HepG2 (cell line): Measurements from ENCODE around the gene YTHDF1. TPM values are rescaled to one million over a fixed set of nuclear protein-coding genes. Genes with fewer than 3 reads are reported as not detected.

ENCODE experiments used
- CEBPB ChIP-seq: IDR thresholded peaks from 2 replicates; pipeline ENCODE4 v1.6.1; 2011; ENCODE audit warnings: low read depth, low read length, improper control_type of control experiment, borderline replicate concordance
- ERF ChIP-seq: IDR thresholded peaks from 2 replicates; pipeline ENCODE4 v1.6.1; 2018; ENCODE audit warnings: missing biosample characterization, missing genetic modification reagents
- EZH2 ChIP-seq: conservative IDR thresholded peaks from 2 replicates; pipeline ENCODE4 v1.6.1; 2012; ENCODE audit warnings: mild to moderate bottlenecking, low read depth, low read length, moderate library complexity
- GATAD1 ChIP-seq: IDR thresholded peaks from 2 replicates; pipeline ENCODE4 v1.6.1; 2016; ENCODE audit warnings: missing genetic modification reagents, missing compliant biosample characterization
- HMGA1 ChIP-seq: sonication (generic); formaldehyde crosslinking; conservative IDR thresholded peaks from 2 replicates; pipeline ENCODE4 v1.4.0; 2020; ENCODE audit warnings: missing genetic modification reagents
- KDM5A ChIP-seq: fragments of 200-600 bp; sonication (generic); IDR thresholded peaks from 2 replicates; pipeline ENCODE4 v1.7.0; 2018; ENCODE audit warnings: antibody characterized with exemption, mild to moderate bottlenecking, low read length, borderline replicate concordance
- NRL ChIP-seq: sonication (generic); formaldehyde crosslinking; IDR thresholded peaks from 2 replicates; pipeline ENCODE4 v1.5.0; 2020; ENCODE audit warnings: missing genetic modification reagents, mild to moderate bottlenecking, moderate library complexity, borderline replicate concordance
- SSRP1 ChIP-seq: IDR thresholded peaks from 2 replicates; pipeline ENCODE4 v1.6.1; 2016; ENCODE audit warnings: control low read depth
- TARDBP ChIP-seq: sonication (generic); formaldehyde crosslinking; IDR thresholded peaks from 2 replicates; pipeline ENCODE4 v1.8.0; 2022; ENCODE audit warnings: mild to moderate bottlenecking, missing genetic modification reagents
- TRIM24 ChIP-seq: sonication (generic); formaldehyde crosslinking; IDR thresholded peaks from 2 replicates; pipeline ENCODE4 v1.8.0; 2022; ENCODE audit warnings: mild to moderate bottlenecking, missing genetic modification reagents
- ZNF124 ChIP-seq: sonication (generic); formaldehyde crosslinking; IDR thresholded peaks from 2 replicates; pipeline ENCODE4 v1.4.0; 2020; ENCODE audit warnings: missing genetic modification reagents
- ZNF225 ChIP-seq: sonication (generic); formaldehyde crosslinking; IDR thresholded peaks from 2 replicates; pipeline ENCODE4 v1.4.0; 2020; ENCODE audit warnings: mild to moderate bottlenecking, missing genetic modification reagents
- polyA plus RNA-seq, 8 experiments: library from polyadenylated mRNA; depleted of rRNA in 3 of 8; stranded (reverse) in 7 of 8; unstranded in 1 of 8; fragments of >200 nt; fragmentation: Illumina TruSeq in 4 of 8; extraction: Trizol in 4 of 8; gene quantifications; 2 replicates each; pipeline versions ENCODE4 v1.2.1 to v1.2.3, GENCODE V29; 2011 to 2016; ENCODE audit warnings: low read depth in 4 of 8, missing spikeins in 1 of 8, mixed read lengths in 1 of 8; ENCODE audit not compliant: insufficient read depth in 1 of 8
- total RNA-seq, 5 experiments: library from RNA; depleted of rRNA; stranded (reverse); fragments of >200 nt; fragmentation: Illumina TruSeq; extraction: Trizol; gene quantifications; 2 replicates each; pipeline ENCODE4 v1.2.3, GENCODE V29; 2016; ENCODE audit warnings: low read depth in 1 of 5
- TF ChIP-seq, protein P1 (sequence below): sonication (generic); formaldehyde crosslinking; IDR thresholded peaks from 2 replicates; pipeline ENCODE4 v1.4.0; 2020; ENCODE audit warnings: missing genetic modification reagents
- TF ChIP-seq, protein P2 (sequence below), 2 experiments: sonication (generic) in 1 of 2; formaldehyde crosslinking in 1 of 2; IDR thresholded peaks; 2 replicates each; pipeline versions ENCODE4 v1.4.0 to v1.6.1; 2016 to 2020; ENCODE audit warnings: borderline replicate concordance in 1 of 2, low read depth in 1 of 2, mild to moderate bottlenecking in 1 of 2, missing genetic modification reagents in 1 of 2
- TF ChIP-seq, protein P3 (sequence below): sonication (generic); formaldehyde crosslinking; IDR thresholded peaks from 2 replicates; pipeline ENCODE4 v1.4.0; 2020; ENCODE audit warnings: missing genetic modification reagents, mild to moderate bottlenecking, borderline replicate concordance
- TF ChIP-seq, protein P4 (sequence below): sonication (generic); formaldehyde crosslinking; IDR thresholded peaks from 2 replicates; pipeline ENCODE4 v1.4.0; 2020; ENCODE audit warnings: missing genetic modification reagents

The YTHDF1 gene
- total and polyA plus RNA-seq, 2 of the 13 experiments (the other 11 are each of a cell fraction or from before 2014, with no cell fraction given), result 34.5 to 37.7 TPM

DNA sequence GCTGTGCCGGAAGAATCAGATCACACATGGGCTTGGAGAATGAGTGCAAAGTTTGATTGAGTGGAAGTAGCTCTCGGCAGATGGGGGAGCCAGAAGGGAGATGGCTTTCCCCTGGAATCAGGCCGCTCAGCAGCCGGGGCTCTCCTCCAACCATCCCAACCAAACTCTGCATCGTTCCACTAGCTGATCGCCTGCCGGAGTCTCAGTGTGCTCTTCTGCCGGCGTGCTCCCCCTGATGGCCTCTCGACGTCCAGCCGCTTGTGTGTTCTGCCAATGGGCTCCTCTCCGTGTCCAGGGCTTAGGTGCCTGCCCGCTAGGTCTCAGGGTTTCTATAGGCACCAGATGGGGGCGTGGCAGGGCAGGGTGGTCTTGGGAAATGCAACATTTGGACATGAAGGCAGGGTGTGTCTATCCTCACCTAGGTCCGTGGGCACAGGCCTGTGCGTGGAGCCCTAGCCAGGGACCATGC, 14.9 kb upstream of the YTHDF1 start (continued):
- TF ChIP-seq, protein P1, sequence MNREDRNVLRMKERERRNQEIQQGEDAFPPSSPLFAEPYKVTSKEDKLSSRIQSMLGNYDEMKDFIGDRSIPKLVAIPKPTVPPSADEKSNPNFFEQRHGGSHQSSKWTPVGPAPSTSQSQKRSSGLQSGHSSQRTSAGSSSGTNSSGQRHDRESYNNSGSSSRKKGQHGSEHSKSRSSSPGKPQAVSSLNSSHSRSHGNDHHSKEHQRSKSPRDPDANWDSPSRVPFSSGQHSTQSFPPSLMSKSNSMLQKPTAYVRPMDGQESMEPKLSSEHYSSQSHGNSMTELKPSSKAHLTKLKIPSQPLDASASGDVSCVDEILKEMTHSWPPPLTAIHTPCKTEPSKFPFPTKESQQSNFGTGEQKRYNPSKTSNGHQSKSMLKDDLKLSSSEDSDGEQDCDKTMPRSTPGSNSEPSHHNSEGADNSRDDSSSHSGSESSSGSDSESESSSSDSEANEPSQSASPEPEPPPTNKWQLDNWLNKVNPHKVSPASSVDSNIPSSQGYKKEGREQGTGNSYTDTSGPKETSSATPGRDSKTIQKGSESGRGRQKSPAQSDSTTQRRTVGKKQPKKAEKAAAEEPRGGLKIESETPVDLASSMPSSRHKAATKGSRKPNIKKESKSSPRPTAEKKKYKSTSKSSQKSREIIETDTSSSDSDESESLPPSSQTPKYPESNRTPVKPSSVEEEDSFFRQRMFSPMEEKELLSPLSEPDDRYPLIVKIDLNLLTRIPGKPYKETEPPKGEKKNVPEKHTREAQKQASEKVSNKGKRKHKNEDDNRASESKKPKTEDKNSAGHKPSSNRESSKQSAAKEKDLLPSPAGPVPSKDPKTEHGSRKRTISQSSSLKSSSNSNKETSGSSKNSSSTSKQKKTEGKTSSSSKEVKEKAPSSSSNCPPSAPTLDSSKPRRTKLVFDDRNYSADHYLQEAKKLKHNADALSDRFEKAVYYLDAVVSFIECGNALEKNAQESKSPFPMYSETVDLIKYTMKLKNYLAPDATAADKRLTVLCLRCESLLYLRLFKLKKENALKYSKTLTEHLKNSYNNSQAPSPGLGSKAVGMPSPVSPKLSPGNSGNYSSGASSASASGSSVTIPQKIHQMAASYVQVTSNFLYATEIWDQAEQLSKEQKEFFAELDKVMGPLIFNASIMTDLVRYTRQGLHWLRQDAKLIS (CRISPR knock-in tag), result no peak
- TF ChIP-seq, protein P2, sequence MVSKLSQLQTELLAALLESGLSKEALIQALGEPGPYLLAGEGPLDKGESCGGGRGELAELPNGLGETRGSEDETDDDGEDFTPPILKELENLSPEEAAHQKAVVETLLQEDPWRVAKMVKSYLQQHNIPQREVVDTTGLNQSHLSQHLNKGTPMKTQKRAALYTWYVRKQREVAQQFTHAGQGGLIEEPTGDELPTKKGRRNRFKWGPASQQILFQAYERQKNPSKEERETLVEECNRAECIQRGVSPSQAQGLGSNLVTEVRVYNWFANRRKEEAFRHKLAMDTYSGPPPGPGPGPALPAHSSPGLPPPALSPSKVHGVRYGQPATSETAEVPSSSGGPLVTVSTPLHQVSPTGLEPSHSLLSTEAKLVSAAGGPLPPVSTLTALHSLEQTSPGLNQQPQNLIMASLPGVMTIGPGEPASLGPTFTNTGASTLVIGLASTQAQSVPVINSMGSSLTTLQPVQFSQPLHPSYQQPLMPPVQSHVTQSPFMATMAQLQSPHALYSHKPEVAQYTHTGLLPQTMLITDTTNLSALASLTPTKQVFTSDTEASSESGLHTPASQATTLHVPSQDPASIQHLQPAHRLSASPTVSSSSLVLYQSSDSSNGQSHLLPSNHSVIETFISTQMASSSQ (IDR thresholded peaks at IDR 0.05; ENCODE audit: low read depth), result no peak
- TF ChIP-seq, protein P2 (CRISPR knock-in tag; IDR thresholded peaks at IDR 0.05; ENCODE audit: borderline replicate concordance), result peak; percentile 35; the same call in 1 of the 2 replicates
- TF ChIP-seq TRIM24 (CRISPR knock-in tag) (no peak), GATAD1 (CRISPR knock-in tag) (0 out of 2 replicates have a peak, but pooled peaks have one; percentile 16), CEBPB (no peak), KDM5A (no peak), NRL (CRISPR knock-in tag) (peak; percentile 61; the same call in 1 of the 2 replicates), ZNF225 (peak; percentile 17; the same call in 1 of the 2 replicates), TARDBP (CRISPR knock-in tag) (no peak), ERF (CRISPR knock-in tag) (peak; percentile 60; the same call in 1 of the 2 replicates), SSRP1 (CRISPR knock-in tag) (0 out of 2 replicates have a peak, but pooled peaks have one; percentile 34), ZNF124 (CRISPR knock-in tag) (no peak), EZH2 (no peak), HMGA1 (CRISPR knock-in tag) (no peak)
- TF ChIP-seq, protein P3, sequence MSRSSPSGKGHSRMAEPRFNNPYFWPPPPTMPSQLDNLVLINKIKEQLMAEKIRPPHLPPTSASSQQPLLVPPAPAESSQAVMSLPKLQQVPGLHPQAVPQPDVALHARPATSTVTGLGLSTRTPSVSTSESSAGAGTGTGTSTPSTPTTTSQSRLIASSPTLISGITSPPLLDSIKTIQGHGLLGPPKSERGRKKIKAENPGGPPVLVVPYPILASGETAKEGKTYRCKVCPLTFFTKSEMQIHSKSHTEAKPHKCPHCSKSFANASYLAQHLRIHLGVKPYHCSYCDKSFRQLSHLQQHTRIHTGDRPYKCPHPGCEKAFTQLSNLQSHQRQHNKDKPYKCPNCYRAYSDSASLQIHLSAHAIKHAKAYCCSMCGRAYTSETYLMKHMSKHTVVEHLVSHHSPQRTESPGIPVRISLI (CRISPR knock-in tag), result no peak
- TF ChIP-seq, protein P4, sequence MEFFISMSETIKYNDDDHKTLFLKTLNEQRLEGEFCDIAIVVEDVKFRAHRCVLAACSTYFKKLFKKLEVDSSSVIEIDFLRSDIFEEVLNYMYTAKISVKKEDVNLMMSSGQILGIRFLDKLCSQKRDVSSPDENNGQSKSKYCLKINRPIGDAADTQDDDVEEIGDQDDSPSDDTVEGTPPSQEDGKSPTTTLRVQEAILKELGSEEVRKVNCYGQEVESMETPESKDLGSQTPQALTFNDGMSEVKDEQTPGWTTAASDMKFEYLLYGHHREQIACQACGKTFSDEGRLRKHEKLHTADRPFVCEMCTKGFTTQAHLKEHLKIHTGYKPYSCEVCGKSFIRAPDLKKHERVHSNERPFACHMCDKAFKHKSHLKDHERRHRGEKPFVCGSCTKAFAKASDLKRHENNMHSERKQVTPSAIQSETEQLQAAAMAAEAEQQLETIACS (CRISPR knock-in tag), result no peak
